Measurements from ENCODE around the gene S100PBP. TPM values are rescaled to one million over a fixed set of nuclear protein-coding genes. Genes with fewer than 3 reads are reported as not detected.

S100PBP gene
- total RNA-seq, 1 experiment from 2014 or later = 50.1 TPM

DNA sequence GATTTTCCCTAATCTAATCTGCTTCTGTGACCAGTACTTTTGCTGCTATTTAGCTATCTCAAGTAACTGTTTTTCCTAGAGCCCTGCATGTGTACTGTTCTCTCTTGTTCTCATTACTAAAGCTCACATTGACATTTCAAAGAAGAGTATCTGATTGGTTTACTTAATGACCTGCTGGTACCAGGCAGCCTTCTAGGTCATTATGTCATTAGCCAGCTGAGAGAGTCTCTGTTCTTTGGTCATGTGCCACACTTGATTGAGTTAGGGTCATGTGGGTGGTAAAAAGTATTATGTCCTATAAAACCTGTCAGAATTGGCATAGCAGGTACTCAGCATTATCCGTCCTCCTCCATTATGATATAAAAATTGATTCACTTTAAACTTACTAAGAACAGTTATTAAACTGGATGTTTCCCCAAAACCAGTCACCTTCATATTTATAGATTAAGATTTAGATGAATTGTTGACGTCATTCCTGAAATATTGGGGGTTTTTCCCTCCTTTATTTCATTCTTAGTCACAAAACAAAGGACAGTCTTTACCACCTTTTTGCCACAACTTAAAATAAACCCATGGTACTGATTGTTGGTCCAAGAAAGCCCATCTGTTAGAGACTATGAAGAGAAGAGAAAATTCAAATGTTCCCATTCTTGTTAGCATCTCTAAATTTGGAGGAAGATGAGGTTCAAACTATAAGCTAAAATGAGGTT is 31.1 kb downstream of the S100PBP start:
- no peaks in the 10 kb centered on the region for H3K79me1 ChIP-seq (ENCODE audit: insufficient read depth, low read depth, low read length, poor library complexity, severe bottlenecking)
- no peak for DNase-seq
- H3K79me2 ChIP-seq (ENCODE audit: insufficient read depth, low read length) = no peaks in the 10 kb centered on the region
- Mint-ChIP-seq H3K27me3 (ENCODE audit: low read depth) (no peaks in the 10 kb centered on the region), H3K27ac (no peak overlapping the region), H3K4me3 (no peak overlapping the region), H3K36me3 (ENCODE audit: insufficient read depth in 1 of 3, low read depth in 3 of 3) (peaks cover 18 to 46% (median 37%) of the 10 kb centered on the region in 3 experiments), H3K4me1 (peaks cover 0 to 3% of the 10 kb centered on the region in 2 experiments; a peak in 3 of 4 replicates), H3K9me3 (peaks cover 0 to 2% of the 10 kb centered on the region in 2 experiments; a peak in 1 of 5 replicates)
- no peak overlapping the region for H3K4ac ChIP-seq (ENCODE audit: low read depth, low read length)
- no peak overlapping the region for H3K9ac ChIP-seq (ENCODE audit: extremely low read depth, insufficient read length, low read length)
- H3K56ac ChIP-seq (ENCODE audit: insufficient read length, low read depth, low read length) = no peak overlapping the region
- no peak overlapping the region for H3T11ph ChIP-seq (ENCODE audit: low read length)
- H2BK15ac ChIP-seq (ENCODE audit: low read depth, low read length) = no peak overlapping the region
- H3K4me1 ChIP-seq (ENCODE audit: insufficient read depth, low read length) = no peaks in the 10 kb centered on the region
- TF ChIP-seq, protein P1, sequence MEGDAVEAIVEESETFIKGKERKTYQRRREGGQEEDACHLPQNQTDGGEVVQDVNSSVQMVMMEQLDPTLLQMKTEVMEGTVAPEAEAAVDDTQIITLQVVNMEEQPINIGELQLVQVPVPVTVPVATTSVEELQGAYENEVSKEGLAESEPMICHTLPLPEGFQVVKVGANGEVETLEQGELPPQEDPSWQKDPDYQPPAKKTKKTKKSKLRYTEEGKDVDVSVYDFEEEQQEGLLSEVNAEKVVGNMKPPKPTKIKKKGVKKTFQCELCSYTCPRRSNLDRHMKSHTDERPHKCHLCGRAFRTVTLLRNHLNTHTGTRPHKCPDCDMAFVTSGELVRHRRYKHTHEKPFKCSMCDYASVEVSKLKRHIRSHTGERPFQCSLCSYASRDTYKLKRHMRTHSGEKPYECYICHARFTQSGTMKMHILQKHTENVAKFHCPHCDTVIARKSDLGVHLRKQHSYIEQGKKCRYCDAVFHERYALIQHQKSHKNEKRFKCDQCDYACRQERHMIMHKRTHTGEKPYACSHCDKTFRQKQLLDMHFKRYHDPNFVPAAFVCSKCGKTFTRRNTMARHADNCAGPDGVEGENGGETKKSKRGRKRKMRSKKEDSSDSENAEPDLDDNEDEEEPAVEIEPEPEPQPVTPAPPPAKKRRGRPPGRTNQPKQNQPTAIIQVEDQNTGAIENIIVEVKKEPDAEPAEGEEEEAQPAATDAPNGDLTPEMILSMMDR (conservative IDR thresholded peaks at IDR 0.05) = no peak
- H3K27ac ChIP-seq (ENCODE audit: insufficient read length, low read depth, low read length) = no peak overlapping the region
- no peak overlapping the region for H3K14ac ChIP-seq (ENCODE audit: insufficient read depth, low read length)
- no peak overlapping the region for H2AFZ ChIP-seq (ENCODE audit: low read length)
- no peak overlapping the region for H3K4me2 ChIP-seq (ENCODE audit: insufficient read depth, insufficient read length, low read length)
- H3K9me3 ChIP-seq (ENCODE audit: control insufficient read depth, low read depth, low read length) = no peaks in the 10 kb centered on the region
- H3K27me3 ChIP-seq (ENCODE audit: insufficient read depth, low read length) = no peaks in the 10 kb centered on the region
- no peak overlapping the region for H4K91ac ChIP-seq (ENCODE audit: insufficient read length, low read depth, low read length)
- H3K23me2 ChIP-seq (ENCODE audit: insufficient read length, low read depth, low read length, poor library complexity, severe bottlenecking) = no peaks in the 10 kb centered on the region
- no peak overlapping the region for H3K18ac ChIP-seq (ENCODE audit: insufficient read length, low read depth, low read length)
- H2BK120ac ChIP-seq (ENCODE audit: low read depth, low read length, poor library complexity, severe bottlenecking) = no peak overlapping the region
- no CpG with 5 or more reads among the region's 2 CpGs for WGBS (ENCODE audit: extremely low coverage, insufficient read length, low lambda C conversion rate)
- no peak overlapping the region for H2BK20ac ChIP-seq (ENCODE audit: low read depth, low read length, poor library complexity, severe bottlenecking)
- no peak overlapping the region for H3K23ac ChIP-seq (ENCODE audit: insufficient read length, low read depth, low read length)
- no peak overlapping the region for H2AK5ac ChIP-seq (ENCODE audit: insufficient read length, low read length)
- H2BK12ac ChIP-seq (ENCODE audit: insufficient read length, low read depth, low read length) = no peak overlapping the region
- no peak overlapping the region for H4K5ac ChIP-seq (ENCODE audit: insufficient read length, low read depth, low read length)
- no peak overlapping the region for H2BK5ac ChIP-seq (ENCODE audit: insufficient read length, low read length)
- no peak overlapping the region for H4K8ac ChIP-seq (replicated peaks; ENCODE audit: insufficient read length, low read depth, low read length)
- H4K20me1 ChIP-seq (ENCODE audit: control insufficient read depth, insufficient read depth, insufficient read length) = no peaks in the 10 kb centered on the region
